ENCODE results near the gene PLEKHG4. TPM values are rescaled to one million over a fixed set of nuclear protein-coding genes. Genes with fewer than 3 reads are reported as not detected.

PLEKHG4 gene
- total RNA-seq, 1 donor from 2014 or later, result 3.4 TPM

DNA sequence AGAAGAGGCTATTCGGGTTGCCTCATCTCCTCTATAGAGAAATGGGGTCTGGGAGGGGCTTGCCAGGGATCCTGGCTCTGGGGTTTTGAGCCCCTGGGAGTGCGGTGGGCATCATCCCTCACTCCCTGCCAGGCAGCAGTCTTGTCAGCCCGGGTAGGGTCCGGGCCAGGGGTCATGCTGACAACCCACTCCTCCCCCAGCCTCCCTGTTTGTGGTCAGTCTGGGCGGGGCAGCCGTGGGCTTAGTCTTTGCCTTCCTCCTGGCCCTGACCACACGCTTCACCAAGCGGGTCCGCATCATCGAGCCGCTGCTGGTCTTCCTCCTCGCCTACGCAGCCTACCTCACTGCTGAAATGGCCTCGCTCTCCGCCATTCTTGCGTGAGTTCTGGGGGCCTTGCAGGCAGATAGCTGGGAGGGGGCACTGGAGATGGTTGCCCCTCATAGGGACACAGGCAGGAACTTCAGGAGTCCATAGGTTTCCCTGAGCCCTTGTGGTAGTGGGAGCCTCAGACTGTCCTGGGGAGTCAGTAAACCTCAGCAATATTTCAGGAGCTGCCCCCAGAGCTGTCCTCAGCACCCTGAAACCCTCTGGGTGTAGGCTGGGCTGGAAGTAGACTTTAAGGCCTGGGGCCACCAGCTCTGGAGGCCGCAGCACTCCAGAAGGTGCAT, 23.6 kb upstream of the PLEKHG4 start:
- Mint-ChIP-seq H3K27me3 (ENCODE audit: unreplicated experiment) (peaks cover 7% of the 10 kb centered on the region), H3K27ac (ENCODE audit: unreplicated experiment) (no peak overlapping the region), H3K4me1 (ENCODE audit: low read depth, unreplicated experiment) (peaks cover 5% of the 10 kb centered on the region), H3K9me3 (ENCODE audit: unreplicated experiment) (peaks cover 4% of the 10 kb centered on the region), H3K36me3 (ENCODE audit: unreplicated experiment) (no peaks in the 10 kb centered on the region), H3K4me3 (ENCODE audit: unreplicated experiment) (no peak overlapping the region)
- no peak for DNase-seq
- TF ChIP-seq, protein P1, sequence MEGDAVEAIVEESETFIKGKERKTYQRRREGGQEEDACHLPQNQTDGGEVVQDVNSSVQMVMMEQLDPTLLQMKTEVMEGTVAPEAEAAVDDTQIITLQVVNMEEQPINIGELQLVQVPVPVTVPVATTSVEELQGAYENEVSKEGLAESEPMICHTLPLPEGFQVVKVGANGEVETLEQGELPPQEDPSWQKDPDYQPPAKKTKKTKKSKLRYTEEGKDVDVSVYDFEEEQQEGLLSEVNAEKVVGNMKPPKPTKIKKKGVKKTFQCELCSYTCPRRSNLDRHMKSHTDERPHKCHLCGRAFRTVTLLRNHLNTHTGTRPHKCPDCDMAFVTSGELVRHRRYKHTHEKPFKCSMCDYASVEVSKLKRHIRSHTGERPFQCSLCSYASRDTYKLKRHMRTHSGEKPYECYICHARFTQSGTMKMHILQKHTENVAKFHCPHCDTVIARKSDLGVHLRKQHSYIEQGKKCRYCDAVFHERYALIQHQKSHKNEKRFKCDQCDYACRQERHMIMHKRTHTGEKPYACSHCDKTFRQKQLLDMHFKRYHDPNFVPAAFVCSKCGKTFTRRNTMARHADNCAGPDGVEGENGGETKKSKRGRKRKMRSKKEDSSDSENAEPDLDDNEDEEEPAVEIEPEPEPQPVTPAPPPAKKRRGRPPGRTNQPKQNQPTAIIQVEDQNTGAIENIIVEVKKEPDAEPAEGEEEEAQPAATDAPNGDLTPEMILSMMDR (IDR thresholded peaks at IDR 0.05; ENCODE audit: partially characterized antibody, unreplicated experiment), result no peak

DNA sequence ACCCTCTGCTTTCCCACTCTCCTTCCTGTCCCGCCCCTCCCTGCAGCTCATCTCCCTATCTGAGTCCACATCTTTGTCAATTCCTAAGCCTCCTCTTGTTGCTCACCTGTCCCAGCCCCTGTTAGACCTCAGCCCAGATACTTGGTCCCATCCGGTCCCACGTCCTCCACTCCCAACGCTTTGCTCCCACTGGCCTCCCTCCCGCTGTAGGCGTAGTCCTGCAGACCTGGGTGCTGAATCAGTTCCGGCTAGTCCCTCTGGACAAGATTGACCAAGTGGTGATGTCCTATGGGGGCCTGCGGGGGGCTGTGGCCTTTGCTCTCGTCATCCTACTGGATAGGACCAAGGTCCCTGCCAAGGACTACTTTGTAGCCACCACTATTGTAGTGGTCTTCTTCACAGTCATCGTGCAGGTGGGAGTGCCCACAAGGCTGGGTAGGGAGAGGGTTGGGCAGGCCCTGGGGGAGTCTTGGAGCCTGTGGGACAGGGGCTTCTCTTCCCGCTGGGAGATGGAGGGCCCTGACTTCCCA, 22.6 kb upstream of the PLEKHG4 start:
- Mint-ChIP-seq H3K27me3 (ENCODE audit: unreplicated experiment) (peaks cover 4% of the 10 kb centered on the region), H3K4me3 (ENCODE audit: unreplicated experiment) (no peak overlapping the region), H3K36me3 (ENCODE audit: unreplicated experiment) (peaks cover 4% of the 10 kb centered on the region), H3K9me3 (ENCODE audit: unreplicated experiment) (peaks cover 4% of the 10 kb centered on the region), H3K4me1 (ENCODE audit: low read depth, unreplicated experiment) (peaks cover 7% of the 10 kb centered on the region), H3K27ac (ENCODE audit: unreplicated experiment) (no peak overlapping the region)
- DNase-seq, result no peak
- TF ChIP-seq, protein P1 (IDR thresholded peaks at IDR 0.05; ENCODE audit: partially characterized antibody, unreplicated experiment), result no peak

DNA sequence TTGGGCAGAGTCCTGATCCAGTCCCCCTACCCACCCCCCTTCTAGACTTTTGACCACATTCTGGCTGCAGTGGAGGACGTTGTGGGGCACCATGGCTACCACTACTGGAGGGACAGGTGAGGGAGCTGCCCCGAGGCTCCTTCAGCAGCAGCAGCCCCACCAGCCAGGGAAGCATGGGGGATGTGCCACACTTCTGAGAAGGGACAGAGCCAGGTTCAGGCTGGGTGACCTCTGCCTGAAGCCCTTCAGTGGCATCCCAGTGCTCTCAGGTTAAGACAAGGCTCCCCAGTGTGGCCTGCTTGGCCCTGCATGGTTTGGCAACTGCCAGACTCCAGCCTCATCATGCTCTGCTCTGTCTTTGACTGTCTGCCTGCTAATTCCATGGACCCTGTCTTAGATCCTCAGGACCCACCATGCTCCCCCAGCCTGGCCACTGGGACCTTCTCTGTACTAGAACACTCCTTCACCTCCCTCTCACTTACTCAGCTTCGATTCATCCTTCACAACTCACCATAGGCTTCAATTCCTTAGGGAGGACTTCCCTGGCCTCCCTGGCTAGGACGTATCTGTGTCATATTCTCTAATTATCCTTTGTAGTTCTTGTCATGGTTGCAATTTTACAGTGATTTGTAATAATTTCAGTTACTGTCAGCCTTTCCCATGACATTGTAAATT, 21.7 kb upstream of the PLEKHG4 start:
- DNase-seq, result no peak
- H3K9me3 Mint-ChIP-seq (ENCODE audit: unreplicated experiment), result peaks cover 4% of the 10 kb centered on the region
- peaks cover 3% of the 10 kb centered on the region for H3K27me3 Mint-ChIP-seq (ENCODE audit: unreplicated experiment)
- H3K4me3 Mint-ChIP-seq (ENCODE audit: unreplicated experiment), result no peak overlapping the region
- TF ChIP-seq, protein P1 (IDR thresholded peaks at IDR 0.05; ENCODE audit: partially characterized antibody, unreplicated experiment), result no peak
- H3K4me1 Mint-ChIP-seq (ENCODE audit: low read depth, unreplicated experiment), result peaks cover 7% of the 10 kb centered on the region
- no peak overlapping the region for H3K27ac Mint-ChIP-seq (ENCODE audit: unreplicated experiment)
- H3K36me3 Mint-ChIP-seq (ENCODE audit: unreplicated experiment), result peaks cover 7% of the 10 kb centered on the region

DNA sequence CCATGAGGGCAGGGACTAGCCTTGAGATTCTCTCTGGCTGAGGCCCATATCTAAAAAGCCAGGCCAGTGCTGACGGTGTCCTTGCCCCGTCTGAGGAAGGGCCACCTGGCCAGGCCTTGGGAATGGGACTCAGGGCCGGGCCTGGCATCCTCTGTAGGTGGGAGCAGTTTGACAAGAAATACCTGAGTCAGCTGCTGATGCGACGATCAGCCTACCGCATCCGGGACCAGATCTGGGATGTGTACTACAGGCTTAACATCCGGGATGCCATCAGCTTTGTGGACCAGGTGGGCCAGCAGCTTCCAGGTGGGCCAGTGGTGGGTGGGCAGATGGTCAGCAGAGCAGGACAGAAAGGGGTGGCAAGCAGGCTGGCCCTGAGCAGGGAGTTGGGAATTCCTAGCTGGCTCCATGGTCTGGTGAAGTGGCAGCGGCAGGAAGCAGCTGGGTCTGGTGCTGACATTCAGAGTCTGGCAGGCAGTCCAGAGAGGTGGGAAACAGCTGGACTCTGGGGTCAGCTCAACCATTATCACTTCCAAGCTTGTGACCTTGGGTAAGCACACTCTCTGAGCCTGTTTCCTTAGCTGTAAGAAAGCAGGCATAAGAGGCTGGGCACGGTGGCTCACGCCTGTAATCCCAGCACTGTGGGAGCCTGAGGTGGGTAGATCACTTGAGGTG, 21.0 kb upstream of the PLEKHG4 start:
- Mint-ChIP-seq H3K27ac (ENCODE audit: unreplicated experiment) (no peak overlapping the region), H3K36me3 (ENCODE audit: unreplicated experiment) (peaks cover 7% of the 10 kb centered on the region), H3K9me3 (ENCODE audit: unreplicated experiment) (peaks cover under 1% of the 10 kb centered on the region), H3K4me3 (ENCODE audit: unreplicated experiment) (no peak overlapping the region), H3K4me1 (ENCODE audit: low read depth, unreplicated experiment) (peaks cover 7% of the 10 kb centered on the region), H3K27me3 (ENCODE audit: unreplicated experiment) (peaks cover 3% of the 10 kb centered on the region)
- DNase-seq, result no peak
- TF ChIP-seq, protein P1 (IDR thresholded peaks at IDR 0.05; ENCODE audit: partially characterized antibody, unreplicated experiment), result no peak
